Stimulated activated naive CD8-positive, alpha-beta T cell treated with anti-CD3 and anti-CD28 coated beads, Interleukin-15, Interleukin-2, amounts not matched to agents 100 ng/mL and 50 ng/mL, for 24 hours (primary cell): ENCODE measurements around the gene PPDPF.
"Not testable (repeated sequence)": the region's sequence is repeated elsewhere in the genome, so short reads cannot be mapped to it uniquely, and the experiment has no call there.

Experiments used
- H3K27ac Mint-ChIP-seq: one replicate; pipeline ENCODE4 v1.8.0; 2021; ENCODE audit warnings: mild to moderate bottlenecking, mixed read lengths
- H3K27me3 Mint-ChIP-seq: one replicate; pipeline ENCODE4 v1.8.0; 2021; ENCODE audit warnings: mixed read lengths
- H3K36me3 Mint-ChIP-seq: one replicate; pipeline ENCODE4 v1.8.0; 2021; ENCODE audit warnings: low read depth, mixed read lengths
- H3K4me1 Mint-ChIP-seq: one replicate; pipeline ENCODE4 v1.8.0; 2021; ENCODE audit warnings: low read depth, mixed read lengths
- H3K4me3 Mint-ChIP-seq: one replicate; pipeline ENCODE4 v1.8.0; 2021; ENCODE audit warnings: mild to moderate bottlenecking, mixed read lengths
- H3K9me3 Mint-ChIP-seq: one replicate; pipeline ENCODE4 v1.8.0; 2021; ENCODE audit warnings: mixed read lengths

Gene PPDPF

GRCh38 chr20:63568986-63569949 is 48.7 kb downstream of the PPDPF start:
- Mint-ChIP-seq H3K27ac (no peak overlapping the region), H3K9me3 (no peaks in the 10 kb centered on the region), H3K4me1 (peaks cover 30% of the 10 kb centered on the region), H3K4me3 (no peak overlapping the region), H3K36me3 (no peaks in the 10 kb centered on the region), H3K27me3 (no peaks in the 10 kb centered on the region)

- Mint-ChIP-seq H3K36me3 (no peaks in the 10 kb centered on the region), H3K4me3 (no peak overlapping the region), H3K27me3 (no peaks in the 10 kb centered on the region), H3K9me3 (no peaks in the 10 kb centered on the region), H3K27ac (no peak overlapping the region), H3K4me1 (peaks cover 30% of the 10 kb centered on the region)
Measured at GRCh38 chr20:63570281-63571086, 49.9 kb downstream of the PPDPF start.

GRCh38 chr20:63571087-63571478 is 50.5 kb downstream of the PPDPF start:
- not testable (repeated sequence) for H3K27me3 Mint-ChIP-seq, H3K4me3 Mint-ChIP-seq, H3K36me3 Mint-ChIP-seq, H3K27ac Mint-ChIP-seq, H3K9me3 Mint-ChIP-seq
- peaks cover 30% of the 10 kb centered on the region for H3K4me1 Mint-ChIP-seq
